ENCODE results near the gene HPD. TPM values are rescaled to one million over a fixed set of nuclear protein-coding genes. Genes with fewer than 3 reads are reported as not detected.

HPD gene
- total RNA-seq, 1 donor from 2014 or later: 0.79 TPM

DNA sequence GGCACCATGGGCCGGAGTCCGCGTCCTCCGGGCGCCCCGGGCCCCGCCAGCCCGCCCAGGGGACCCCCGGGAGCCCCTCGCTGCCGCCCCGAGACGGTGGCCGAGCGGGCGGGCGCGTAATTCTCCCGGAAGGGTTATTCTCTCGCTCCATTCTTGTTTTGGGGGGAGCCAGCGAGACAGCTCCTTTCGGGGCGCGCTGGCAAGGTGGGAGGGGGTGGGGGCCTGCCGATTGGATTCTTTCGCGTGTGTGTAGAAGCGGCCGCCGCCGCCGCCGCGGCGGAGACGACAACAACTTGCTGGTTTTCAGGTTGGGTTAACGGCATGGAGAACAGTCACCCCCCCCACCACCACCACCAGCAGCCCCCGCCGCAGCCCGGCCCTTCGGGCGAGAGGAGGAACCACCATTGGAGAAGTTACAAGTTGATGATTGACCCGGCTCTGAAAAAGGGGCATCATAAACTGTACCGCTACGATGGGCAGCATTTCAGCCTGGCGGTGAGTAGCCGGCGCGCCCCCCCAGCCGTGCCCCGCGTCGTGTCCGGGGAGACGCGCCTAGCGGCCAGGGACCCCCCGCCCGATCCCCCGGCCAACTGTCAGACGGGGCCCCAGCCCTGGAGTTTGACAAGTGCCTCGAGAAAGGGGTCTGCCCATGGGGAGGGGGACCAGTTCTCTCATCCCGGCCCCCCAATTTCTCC, 54.1 kb downstream of the HPD start:
- TF ChIP-seq CTCF (IDR thresholded peaks at IDR 0.05; ENCODE audit: insufficient read depth, low read length, severe bottlenecking): no peak
- Histone ChIP-seq H3K27me3 (ENCODE audit: control insufficient read depth, insufficient read depth, low read length) (no peaks in the 10 kb centered on the region), H3K4me3 (ENCODE audit: low read depth, low read length) (peak overlapping the region; percentile 68), H3K36me3 (ENCODE audit: control insufficient read depth, insufficient read depth, low read length) (peaks cover 12% of the 10 kb centered on the region)
- DNase-seq (ENCODE audit: low read depth): no peak
- no peak for FAIRE-seq

GRCh38 chr12:121803861-121804416, 54.7 kb downstream of the HPD start, which contains the start of gene SETD1B:
Gene SETD1B, plus strand, starts transcription at chr12:121804009. Its CDS starts 729 bp downstream, at chr12:121804738.
- Histone ChIP-seq H3K4me3 (ENCODE audit: low read depth, low read length) (peak within 1 kb of the TSS; percentile 68), H3K27me3 (ENCODE audit: control insufficient read depth, insufficient read depth, low read length) (no peaks in the 10 kb centered on the region), H3K36me3 (ENCODE audit: control insufficient read depth, insufficient read depth, low read length) (peaks cover 8% of the 10 kb centered on the region)
- FAIRE-seq: no peak
- no peak for TF ChIP-seq CTCF (IDR thresholded peaks at IDR 0.05; ENCODE audit: insufficient read depth, low read length, severe bottlenecking)
- DNase-seq (ENCODE audit: low read depth): no peak

- Histone ChIP-seq H3K36me3 (ENCODE audit: control insufficient read depth, insufficient read depth, low read length) (peaks cover 10% of the 10 kb centered on the region), H3K27me3 (ENCODE audit: control insufficient read depth, insufficient read depth, low read length) (no peaks in the 10 kb centered on the region), H3K4me3 (ENCODE audit: low read depth, low read length) (peak overlapping the region; percentile 68)
- DNase-seq (ENCODE audit: low read depth): peak; percentile 90
- TF ChIP-seq CTCF (IDR thresholded peaks at IDR 0.05; ENCODE audit: insufficient read depth, low read length, severe bottlenecking): no peak
- FAIRE-seq: no peak
Measured at GRCh38 chr12:121802843-121803698, 55.6 kb downstream of the HPD start.

DNA sequence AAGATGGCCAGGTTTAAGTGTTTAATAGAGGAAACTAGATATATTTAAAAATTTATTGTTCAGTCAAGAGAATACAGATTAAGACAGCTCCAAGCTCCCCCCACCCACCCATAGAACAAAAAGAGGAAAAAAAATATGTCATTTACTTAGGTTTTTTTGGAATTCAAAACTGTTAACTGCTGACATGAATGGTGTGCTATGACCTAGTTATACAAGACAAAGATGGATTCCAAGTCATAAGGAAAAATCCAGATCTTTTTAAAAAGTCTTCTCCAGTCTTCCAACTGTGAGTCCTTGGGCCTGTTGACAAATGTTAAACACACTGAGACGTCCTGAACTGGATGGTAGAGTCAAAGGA, 56.2 kb downstream of the HPD start:
- Histone ChIP-seq H3K36me3 (ENCODE audit: control insufficient read depth, insufficient read depth, low read length) (peaks cover 7% of the 10 kb centered on the region), H3K27me3 (ENCODE audit: control insufficient read depth, insufficient read depth, low read length) (no peaks in the 10 kb centered on the region), H3K4me3 (ENCODE audit: low read depth, low read length) (peak overlapping the region; percentile 68)
- no peak for TF ChIP-seq CTCF (IDR thresholded peaks at IDR 0.05; ENCODE audit: insufficient read depth, low read length, severe bottlenecking)
- FAIRE-seq (no peak), DNase-seq (ENCODE audit: low read depth) (no peak)

DNA sequence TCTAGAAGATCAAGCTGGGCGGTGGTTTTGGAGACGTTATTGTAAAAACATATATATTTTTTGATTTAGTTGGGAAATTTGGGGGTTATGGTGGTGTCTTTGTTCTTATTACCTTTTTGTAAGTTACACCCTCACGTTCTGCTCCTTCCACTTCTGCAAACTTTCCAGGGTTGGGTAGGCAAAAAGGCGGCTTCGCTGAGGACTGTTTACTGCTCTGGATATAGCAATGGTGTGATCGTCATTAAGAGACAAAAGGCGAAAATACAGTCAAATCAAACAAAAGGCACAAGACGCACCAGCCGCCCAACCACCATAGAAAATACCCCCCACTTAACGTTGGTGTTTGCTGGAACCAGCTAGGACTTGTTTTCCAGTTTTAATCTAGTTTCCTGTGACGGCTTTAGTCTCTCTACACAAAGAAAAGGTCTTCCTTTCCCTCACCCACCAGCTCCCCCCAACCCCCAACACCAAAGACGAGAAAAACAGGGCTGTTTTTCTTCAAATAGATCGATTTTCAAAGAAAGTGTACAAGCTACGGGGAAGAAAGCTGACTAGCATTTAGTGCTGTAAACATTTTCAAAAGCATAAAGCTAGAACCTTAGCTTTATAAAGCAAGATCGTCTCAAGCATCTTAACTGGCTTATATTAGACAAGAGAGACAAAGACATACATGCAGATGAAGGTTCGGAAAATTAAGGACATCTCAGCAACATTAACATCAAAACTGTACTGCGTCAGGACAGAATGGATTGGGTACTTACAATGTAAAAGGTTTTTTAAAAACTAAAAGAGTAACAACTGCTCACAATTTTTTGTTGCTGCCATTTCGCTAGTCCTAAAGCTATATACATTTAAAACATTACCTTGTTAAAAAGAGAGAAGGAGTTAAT, 56.8 kb downstream of the HPD start:
- DNase-seq (ENCODE audit: low read depth): peak; percentile 70

More for the DNA sequence above, 56.8 kb downstream of the HPD start:
- no peak for TF ChIP-seq CTCF (IDR thresholded peaks at IDR 0.05; ENCODE audit: insufficient read depth, low read length, severe bottlenecking)
- Histone ChIP-seq H3K36me3 (ENCODE audit: control insufficient read depth, insufficient read depth, low read length) (peaks cover 7% of the 10 kb centered on the region), H3K4me3 (ENCODE audit: low read depth, low read length) (peak overlapping the region; percentile 68), H3K27me3 (ENCODE audit: control insufficient read depth, insufficient read depth, low read length) (no peaks in the 10 kb centered on the region)
- no peak for FAIRE-seq
